HepG2 (cell line): Measurements from ENCODE around the gene FKBP1B.

Experiments
- BHLHE40 ChIP-seq: IDR thresholded peaks from 2 replicates; pipeline ENCODE4 v1.6.1; 2011; ENCODE audit warnings: low read length, improper control_type of control experiment
- MTA1 ChIP-seq: sonication (generic); formaldehyde crosslinking; IDR thresholded peaks from 2 replicates; pipeline ENCODE4 v1.4.0; 2020; ENCODE audit warnings: missing genetic modification reagents, mild to moderate bottlenecking, borderline replicate concordance
- POLR2A ChIP-seq, 2 experiments: IDR thresholded peaks; 2 replicates each; pipeline ENCODE4 v1.6.1; 2011; ENCODE audit warnings: low read depth in 2 of 2, low read length in 2 of 2, mild to moderate bottlenecking in 1 of 2, moderate library complexity in 1 of 2; ENCODE audit not compliant: insufficient read depth in 1 of 2
- POLR2AphosphoS5 ChIP-seq: IDR thresholded peaks from 2 replicates; pipeline ENCODE4 v1.6.1; 2012; ENCODE audit warnings: low read depth, low read length
- ZBTB7A ChIP-seq: sonication (generic); formaldehyde crosslinking; IDR thresholded peaks from 2 replicates; pipeline ENCODE4 v1.8.0; 2022; ENCODE audit warnings: mild to moderate bottlenecking, missing genetic modification reagents
- ZNF263 ChIP-seq: sonication (generic); formaldehyde crosslinking; IDR thresholded peaks from 2 replicates; pipeline ENCODE4 v1.4.0; 2020; ENCODE audit warnings: missing genetic modification reagents

- TF ChIP-seq MTA1 (CRISPR knock-in tag) (peak; percentile 31; the same call in 1 of the 2 replicates), BHLHE40 (no peak), ZBTB7A (CRISPR knock-in tag) (no peak; the same call in none of the 2 replicates), POLR2A (IDR thresholded peaks at IDR 0.05; ENCODE audit: insufficient read depth in 1 of 2, low read depth in 2 of 2, low read length in 2 of 2) (peak; percentile 71 to 89), POLR2AphosphoS5 (peak; percentile 83), ZNF263 (no peak)
Observed at GRCh38 chr2:24049485-24050021, at the start of gene FKBP1B.
